Smooth muscle cell (in vitro differentiated cells): ENCODE results near the gene MBTD1. TPM values are rescaled to one million over a fixed set of nuclear protein-coding genes. Genes with fewer than 3 reads are reported as not detected.

ENCODE experiments used
- DNase-seq: peaks from one replicate; lab custom pipeline; 2025; ENCODE audit not compliant: unreplicated experiment; lab: John Stamatoyannopoulos, UW
- H2AFZ ChIP-seq: fragments of 200-600 bp; sonication (generic); 2 replicates; pipeline ENCODE4 v1.6.0; 2016; ENCODE audit warnings: antibody characterized with exemption, low read depth, mild to moderate bottlenecking
- H3F3A ChIP-seq: fragments of 200-600 bp; sonication (generic); 2 replicates; pipeline ENCODE4 v1.6.0; 2017; ENCODE audit warnings: antibody characterized with exemption, low read depth
- H3K27ac ChIP-seq: fragments of 200-600 bp; sonication (generic); 2 replicates; pipeline ENCODE4 v1.5.1; 2016; ENCODE audit warnings: low read depth, mild to moderate bottlenecking
- H3K27me3 ChIP-seq: fragments of 200-600 bp; sonication (generic); 2 replicates; pipeline ENCODE4 v1.6.1; 2016; ENCODE audit warnings: low read depth, mild to moderate bottlenecking
- H3K36me3 ChIP-seq: fragments of 200-600 bp; sonication (generic); 2 replicates; pipeline ENCODE4 v1.5.1; 2016; ENCODE audit warnings: low read depth
- H3K4me1 ChIP-seq: fragments of 200-600 bp; sonication (generic); 2 replicates; pipeline ENCODE4 v1.5.1; 2016; ENCODE audit warnings: low read depth
- H3K4me2 ChIP-seq: fragments of 200-600 bp; sonication (generic); 2 replicates; pipeline ENCODE4 v1.6.0; 2016; ENCODE audit warnings: mild to moderate bottlenecking
- H3K4me3 ChIP-seq: fragments of 200-600 bp; sonication (generic); 2 replicates; pipeline ENCODE4 v1.5.1; 2016; ENCODE audit warnings: mild to moderate bottlenecking
- H3K79me2 ChIP-seq: fragments of 200-600 bp; sonication (generic); 2 replicates; pipeline ENCODE4 v1.6.0; 2016; ENCODE audit warnings: low read depth, mild to moderate bottlenecking
- H3K9ac ChIP-seq: fragments of 200-600 bp; sonication (generic); 2 replicates; pipeline ENCODE4 v1.6.0; 2016; ENCODE audit warnings: low read depth
- H3K9me3 ChIP-seq: fragments of 200-600 bp; sonication (generic); replicated peaks from 2 replicates; pipeline ENCODE4 v1.5.1; 2016; ENCODE audit warnings: low read depth
- H4K20me1 ChIP-seq: fragments of 200-600 bp; sonication (generic); 2 replicates; pipeline ENCODE4 v1.6.0; 2016; ENCODE audit warnings: low read depth
- CTCF ChIP-seq: fragments of 200-600 bp; sonication (generic); IDR thresholded peaks from 2 replicates; pipeline ENCODE4 v1.5.1; 2017; ENCODE audit warnings: borderline replicate concordance, mild to moderate bottlenecking, antibody characterized with exemption; ENCODE audit not compliant: insufficient read depth, poor library complexity, severe bottlenecking
- WGBS: methylation state at CpG from one replicate; pipeline ENCODE4 v1.1.7; 2016; ENCODE audit warnings: low lambda C conversion rate; 5-methylcytosine and 5-hydroxymethylcytosine counted together
- polyA plus RNA-seq: library from polyadenylated mRNA; unstranded; fragments of >200 nt; fragmentation: Nextera tagmentation; extraction: Ambion mirVana; gene quantifications from 2 replicates; pipeline ENCODE4 v1.2.1, GENCODE V29; 2016
- total RNA-seq: library from RNA; depleted of rRNA; stranded (reverse); fragments of >200 nt; gene quantifications from 2 replicates; pipeline ENCODE4 v1.2.3, GENCODE V29; 2014

MBTD1 gene
- total and polyA plus RNA-seq, 2 experiments from 2014 or later: 1.3 to 11.3 TPM

DNA sequence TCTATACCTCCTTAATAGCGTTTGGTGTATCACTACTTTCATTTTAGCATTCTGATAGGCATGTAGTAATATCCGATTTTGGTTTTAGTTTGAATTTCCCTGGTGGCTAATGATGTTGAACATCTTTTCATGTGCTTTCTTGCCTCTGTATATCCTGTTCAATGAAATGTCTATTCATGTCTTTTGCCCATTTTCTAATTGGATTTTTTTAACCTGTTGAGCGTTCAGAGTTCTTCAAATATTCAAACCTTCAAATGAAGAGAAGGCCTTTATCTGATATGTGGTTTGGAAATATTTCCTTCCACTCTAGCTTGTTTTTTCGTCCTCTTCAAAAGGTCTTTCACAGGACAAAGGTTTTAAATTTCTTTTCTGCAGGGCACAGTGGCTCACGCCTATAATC is 108.9 kb downstream of the MBTD1 start:
- TF ChIP-seq CTCF: no peak
- H3K9me3 ChIP-seq: no peaks in the 10 kb centered on the region
- no peaks in the 10 kb centered on the region for H3K36me3 ChIP-seq
- H3F3A ChIP-seq: peaks cover 8% of the 10 kb centered on the region
- no peak overlapping the region for H2AFZ ChIP-seq
- no peak for DNase-seq
- no peaks in the 10 kb centered on the region for H3K27me3 ChIP-seq
- no peak overlapping the region for H3K4me2 ChIP-seq
- WGBS: 90% methylated on average over 5 of the region's 5 CpGs
- peaks cover 23% of the 10 kb centered on the region for H3K79me2 ChIP-seq
- H3K9ac ChIP-seq: no peak overlapping the region
- peaks cover 14% of the 10 kb centered on the region for H3K4me1 ChIP-seq
- no peaks in the 10 kb centered on the region for H4K20me1 ChIP-seq
- no peak overlapping the region for H3K4me3 ChIP-seq
- H3K27ac ChIP-seq: no peak overlapping the region

DNA sequence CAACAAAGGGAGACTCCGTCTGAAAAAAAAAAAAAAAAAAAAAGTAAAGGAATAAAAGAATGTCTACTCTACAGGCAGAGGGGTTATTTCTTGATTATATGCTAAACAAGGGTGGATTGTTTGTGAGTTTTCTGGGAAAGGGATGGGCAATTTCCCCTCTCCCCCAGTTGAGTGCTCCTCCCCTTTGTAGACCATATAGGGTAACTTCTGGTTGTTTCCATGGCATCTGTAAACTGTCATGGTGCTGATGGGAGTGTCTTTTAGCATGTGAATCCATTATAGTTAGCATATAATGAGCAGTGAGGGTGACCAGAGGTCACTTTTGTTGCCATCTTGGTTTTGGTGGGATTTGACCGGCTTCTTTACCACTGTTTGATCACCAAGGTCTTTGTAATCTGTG is 110.7 kb downstream of the MBTD1 start:
- Histone ChIP-seq H3K79me2 (peaks cover 5% of the 10 kb centered on the region), H3K9me3 (no peaks in the 10 kb centered on the region), H3F3A (peaks cover 14% of the 10 kb centered on the region), H3K4me3 (no peak overlapping the region), H2AFZ (no peak overlapping the region), H3K36me3 (no peaks in the 10 kb centered on the region), H3K4me1 (peaks cover 6% of the 10 kb centered on the region), H3K4me2 (no peak overlapping the region), H3K9ac (no peak overlapping the region), H3K27ac (no peak overlapping the region), H4K20me1 (no peaks in the 10 kb centered on the region), H3K27me3 (no peaks in the 10 kb centered on the region)
- no peak for TF ChIP-seq CTCF
- WGBS: 97% methylated on average over 2 of the region's 2 CpGs
- DNase-seq: no peak

DNA sequence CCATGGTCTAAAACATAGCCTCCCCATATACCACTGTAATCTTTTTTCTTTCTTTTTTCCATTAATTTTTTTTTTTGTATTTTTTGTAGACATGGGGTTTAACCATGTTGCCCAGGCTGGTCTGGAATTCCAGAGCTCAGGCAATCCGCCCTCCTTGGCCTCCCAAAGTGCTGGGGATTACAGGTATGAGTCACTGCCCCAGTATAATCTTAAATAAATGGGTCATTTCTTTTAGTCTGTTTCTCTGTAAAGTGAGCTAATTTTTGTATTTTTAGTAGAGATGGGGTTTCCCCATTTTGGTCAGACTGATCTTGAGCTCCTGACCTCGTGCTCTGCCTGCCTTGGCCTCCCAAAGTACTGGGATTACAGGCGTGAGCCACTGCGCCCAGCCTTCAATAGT is 112.2 kb downstream of the MBTD1 start:
- Histone ChIP-seq H3K36me3 (no peaks in the 10 kb centered on the region), H3K27ac (peak overlapping the region; percentile 95), H3K9ac (peak overlapping the region; percentile 79), H3K4me2 (peak overlapping the region; percentile 50), H3F3A (peaks cover 10% of the 10 kb centered on the region), H2AFZ (no peak overlapping the region), H3K4me3 (no peak overlapping the region), H3K27me3 (no peaks in the 10 kb centered on the region), H3K79me2 (no peaks in the 10 kb centered on the region), H4K20me1 (no peaks in the 10 kb centered on the region), H3K4me1 (peaks cover 2% of the 10 kb centered on the region), H3K9me3 (no peaks in the 10 kb centered on the region)
- WGBS: 26% methylated on average over 4 of the region's 4 CpGs
- DNase-seq: no peak
- no peak for TF ChIP-seq CTCF

DNA sequence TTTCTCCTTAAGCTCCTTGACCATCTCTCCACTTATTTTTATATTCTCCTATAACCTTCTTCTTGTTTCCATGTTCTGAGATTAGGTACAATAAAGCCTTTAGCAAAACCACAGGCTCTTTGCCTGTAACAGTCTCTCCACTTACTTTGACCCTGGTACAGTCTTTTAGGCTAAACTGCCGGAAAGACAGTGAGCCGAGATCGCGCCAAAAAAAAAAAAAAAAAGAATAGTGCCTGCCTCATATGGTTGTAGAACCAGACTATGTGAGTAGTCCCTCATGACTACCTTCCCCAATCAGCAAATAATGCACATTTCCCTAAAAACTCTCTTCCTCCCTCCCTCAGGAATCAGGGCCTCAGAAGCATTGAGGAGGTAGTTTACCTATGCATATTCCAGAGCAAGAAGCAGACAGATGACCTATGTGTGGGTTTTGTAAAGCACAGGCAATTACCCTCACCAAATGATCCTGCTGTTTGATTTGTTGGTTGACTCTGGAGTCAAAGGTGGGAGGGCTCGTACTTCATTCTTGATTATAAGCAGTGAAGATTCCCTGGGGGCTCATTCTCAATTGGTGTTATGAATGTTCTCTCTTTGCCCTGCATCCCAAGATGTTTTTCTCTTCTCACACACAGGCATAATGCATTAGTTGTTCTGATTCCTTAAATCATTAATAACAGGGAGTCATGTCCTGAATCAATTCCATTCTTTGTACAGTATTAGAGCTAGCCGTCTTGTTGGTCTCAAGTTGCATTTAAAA is 115.4 kb downstream of the MBTD1 start:
- H3K36me3 ChIP-seq: no peaks in the 10 kb centered on the region
- no peak overlapping the region for H3K27ac ChIP-seq
- no peak for TF ChIP-seq CTCF
- WGBS: 88% methylated on average over 6 of the region's 6 CpGs
- H3K4me3 ChIP-seq: no peak overlapping the region
- H3K27me3 ChIP-seq: no peaks in the 10 kb centered on the region
- H3K4me2 ChIP-seq: no peak overlapping the region
- no peaks in the 10 kb centered on the region for H4K20me1 ChIP-seq
- no peaks in the 10 kb centered on the region for H3K79me2 ChIP-seq
- no peak overlapping the region for H3K9ac ChIP-seq
- H3F3A ChIP-seq: peaks cover 6% of the 10 kb centered on the region
- no peak for DNase-seq
- H2AFZ ChIP-seq: no peak overlapping the region
- no peaks in the 10 kb centered on the region for H3K9me3 ChIP-seq
- H3K4me1 ChIP-seq: no peaks in the 10 kb centered on the region
